ENCODE data around the gene RNF217.
"Not testable (repeated sequence)": the region's sequence is repeated elsewhere in the genome, so short reads cannot be mapped to it uniquely, and the experiment has no call there.

Gene RNF217

DNA sequence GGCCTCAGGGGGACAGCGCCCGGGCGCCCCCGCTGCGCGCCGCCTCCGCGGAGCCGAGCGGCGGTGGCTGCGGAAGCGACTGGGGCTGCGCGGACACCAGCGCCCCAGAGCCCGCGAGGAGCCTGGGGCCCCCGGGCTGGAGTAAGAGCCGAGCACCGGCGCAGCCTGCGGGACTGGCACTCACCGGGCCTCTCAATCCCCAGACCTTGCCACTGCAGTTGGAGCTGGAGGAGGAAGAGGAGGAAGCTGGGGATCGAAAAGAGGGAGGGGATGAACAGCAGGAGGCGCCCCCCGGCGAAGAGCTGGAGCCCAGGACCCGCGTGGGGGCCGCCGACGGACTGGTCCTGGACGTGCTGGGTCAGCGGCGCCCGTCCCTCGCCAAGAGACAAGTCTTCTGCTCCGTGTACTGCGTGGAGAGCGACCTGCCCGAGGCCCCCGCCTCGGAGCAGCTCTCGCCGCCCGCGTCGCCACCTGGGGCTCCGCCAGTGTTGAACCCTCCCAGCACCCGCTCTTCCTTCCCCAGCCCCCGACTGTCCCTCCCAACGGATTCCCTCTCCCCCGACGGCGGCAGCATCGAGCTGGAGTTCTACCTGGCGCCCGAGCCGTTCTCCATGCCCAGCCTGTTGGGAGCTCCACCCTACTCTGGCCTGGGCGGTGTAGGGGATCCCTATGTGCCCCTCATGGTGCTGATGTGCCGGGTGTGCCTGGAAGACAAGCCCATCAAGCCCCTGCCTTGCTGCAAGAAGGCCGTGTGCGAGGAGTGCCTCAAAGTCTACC, 590 bp downstream of the RNF217 start:
- no peak for DNase-seq (ENCODE audit: low read depth)

DNA sequence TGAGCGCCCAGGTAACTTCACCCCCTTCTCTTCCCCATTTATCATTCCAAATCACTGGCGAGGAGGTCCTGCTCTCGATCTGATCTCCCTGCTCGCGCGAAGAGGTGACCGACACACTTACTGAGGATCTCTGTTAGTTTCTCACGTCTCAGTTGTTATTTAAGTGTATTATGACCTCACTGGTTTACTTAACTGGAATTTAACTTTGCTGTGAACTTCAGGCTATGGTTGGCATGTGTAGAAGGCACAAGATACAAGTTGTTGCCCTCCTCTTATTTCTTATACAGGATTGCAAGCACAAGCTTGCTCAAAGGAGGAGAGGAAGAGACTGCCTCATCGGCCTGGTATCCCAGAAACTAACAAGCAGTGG, 1.2 kb downstream of the RNF217 start:
- no peak for DNase-seq (ENCODE audit: low read depth)

DNA sequence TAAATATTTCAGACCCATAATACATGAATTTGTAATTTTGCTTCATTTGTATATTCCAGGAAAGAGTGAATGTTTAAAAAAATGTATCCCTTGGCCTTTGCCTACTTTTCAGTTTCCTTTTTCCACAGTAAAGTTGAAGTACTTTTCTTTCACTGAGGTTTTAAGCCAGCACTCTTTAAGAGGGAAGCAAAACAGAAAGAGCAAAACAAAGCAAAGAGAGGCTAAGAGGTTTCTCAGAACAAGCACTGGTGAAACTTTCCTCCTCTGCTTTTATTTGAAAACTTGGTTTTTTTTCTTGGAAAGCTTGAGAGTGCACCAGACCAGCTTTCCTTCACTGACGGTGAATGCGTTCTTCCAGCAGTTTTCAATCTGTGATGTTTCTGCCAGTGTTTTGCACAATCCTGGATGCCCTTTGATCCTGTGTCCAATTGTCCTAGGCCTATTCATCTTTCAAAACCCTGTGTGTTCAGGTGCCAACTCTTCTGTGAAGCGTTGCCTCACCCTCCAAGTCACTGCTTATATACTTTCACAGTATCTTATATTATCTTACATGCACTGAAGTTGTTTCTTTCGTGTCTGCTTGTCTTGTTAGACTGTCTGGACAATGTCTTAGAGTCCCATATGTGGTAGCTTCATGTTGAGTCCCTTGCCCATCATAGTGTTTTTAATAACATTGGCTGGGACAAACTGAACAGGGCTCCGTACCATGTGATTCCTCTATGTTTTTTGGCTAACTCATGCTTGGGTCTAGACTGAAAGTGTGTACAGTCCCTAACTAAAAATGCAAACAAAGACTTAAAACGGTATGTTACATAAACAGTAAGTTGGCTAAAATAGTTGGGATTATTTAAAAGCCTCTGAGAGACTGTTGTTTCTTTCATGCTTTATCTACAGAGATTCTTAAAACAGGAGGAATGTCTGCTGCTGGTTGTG, 1.9 kb downstream of the RNF217 start:
- no peak for DNase-seq (ENCODE audit: low read depth)

DNA sequence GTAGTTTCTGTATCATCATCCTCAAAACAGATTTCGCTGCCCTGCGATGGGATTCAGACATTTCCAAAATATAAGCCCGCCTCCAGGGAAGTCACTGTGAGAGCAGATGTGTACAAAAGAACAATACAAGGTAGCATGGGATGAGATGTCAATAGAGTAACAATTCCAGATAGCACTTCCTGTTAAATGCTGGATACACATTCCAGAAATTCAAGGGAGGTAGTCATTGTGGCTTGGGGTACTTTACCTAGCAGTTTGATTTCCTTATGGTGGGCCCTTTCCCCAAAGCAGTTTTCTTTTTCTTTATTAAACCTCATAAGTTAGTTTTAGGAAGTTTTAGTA, 2.5 kb downstream of the RNF217 start:
- no peak for DNase-seq (ENCODE audit: low read depth)

DNA sequence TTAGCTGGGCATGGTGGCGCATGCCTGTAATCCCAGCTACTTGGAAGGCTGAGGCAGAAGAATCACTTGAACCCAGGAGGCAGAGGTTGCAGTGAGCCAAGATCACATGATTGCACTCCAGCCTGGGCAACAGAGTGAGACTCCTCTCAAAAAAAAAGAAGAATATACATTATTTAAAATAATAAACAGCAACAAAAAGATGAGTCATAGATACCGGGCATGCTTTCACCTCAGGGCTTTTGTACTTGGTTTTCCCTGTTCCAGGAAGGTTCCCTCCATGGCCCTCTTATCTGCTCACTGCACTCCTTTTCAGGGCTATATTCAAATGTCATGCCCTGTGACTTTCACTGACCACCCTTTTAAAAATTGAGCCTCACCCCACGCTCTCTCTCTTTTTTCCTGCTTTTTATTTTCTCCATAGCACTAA, 3.2 kb downstream of the RNF217 start:
- not testable (repeated sequence) for DNase-seq (ENCODE audit: low read depth)

DNA sequence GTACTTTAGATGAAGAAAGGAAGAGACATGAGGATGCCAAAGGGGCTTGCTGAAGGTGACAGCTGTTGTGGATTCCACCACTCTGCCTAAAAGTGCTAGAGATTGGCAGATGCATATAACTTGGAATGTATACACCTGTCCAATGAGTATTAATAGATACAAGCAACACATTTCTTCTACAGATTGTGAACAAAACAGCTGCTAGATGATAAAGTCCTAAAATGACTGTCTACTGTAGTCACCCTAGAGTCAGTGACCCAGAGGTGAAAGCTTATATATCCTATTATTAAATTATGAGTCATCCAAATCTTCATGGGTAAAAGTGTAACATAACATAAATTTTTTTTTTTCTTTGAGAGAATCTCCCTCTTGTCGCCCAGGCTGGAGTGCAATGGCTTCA, 5.2 kb downstream of the RNF217 start:
- DNase-seq (ENCODE audit: low read depth): no peak

DNA sequence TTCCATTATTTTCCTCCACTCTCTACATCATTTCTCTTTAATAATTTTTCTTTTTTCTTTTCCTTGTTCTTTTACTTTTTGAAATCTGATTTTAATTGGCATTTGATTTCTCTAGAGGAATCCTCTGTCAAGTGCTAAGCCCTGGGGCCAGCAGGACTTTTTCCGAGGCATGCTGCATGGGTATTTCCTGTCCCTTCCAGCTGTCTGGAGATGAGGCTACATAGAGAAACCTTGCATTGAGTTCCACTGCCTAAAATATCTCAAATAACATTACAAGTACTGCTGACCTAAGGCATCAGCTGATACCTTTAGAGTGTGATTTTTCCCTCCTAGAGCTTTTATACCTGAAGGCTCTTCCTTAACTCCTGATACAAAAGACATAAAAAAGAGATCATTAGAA, 6.2 kb downstream of the RNF217 start:
- DNase-seq (ENCODE audit: low read depth): no peak

DNA sequence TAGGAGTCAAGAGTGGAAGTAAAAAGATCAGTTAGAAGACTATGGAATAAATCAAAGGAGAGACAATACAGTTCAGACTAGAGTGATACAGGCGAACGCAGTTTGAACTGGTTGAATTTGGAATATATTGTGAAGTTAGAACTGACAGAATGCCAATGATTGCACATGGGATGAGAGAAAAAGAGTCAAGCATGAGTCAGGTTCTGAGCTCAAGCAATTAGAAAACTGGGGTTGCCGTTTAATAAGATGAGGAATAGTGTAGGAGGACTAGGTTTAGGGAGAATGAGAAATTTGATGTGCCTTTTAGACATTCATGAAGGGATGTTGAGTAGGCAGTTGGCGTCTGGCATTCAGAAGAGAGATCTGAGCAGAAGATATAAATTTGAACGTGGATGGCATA, 8.0 kb downstream of the RNF217 start:
- no peak for DNase-seq (ENCODE audit: low read depth)

DNA sequence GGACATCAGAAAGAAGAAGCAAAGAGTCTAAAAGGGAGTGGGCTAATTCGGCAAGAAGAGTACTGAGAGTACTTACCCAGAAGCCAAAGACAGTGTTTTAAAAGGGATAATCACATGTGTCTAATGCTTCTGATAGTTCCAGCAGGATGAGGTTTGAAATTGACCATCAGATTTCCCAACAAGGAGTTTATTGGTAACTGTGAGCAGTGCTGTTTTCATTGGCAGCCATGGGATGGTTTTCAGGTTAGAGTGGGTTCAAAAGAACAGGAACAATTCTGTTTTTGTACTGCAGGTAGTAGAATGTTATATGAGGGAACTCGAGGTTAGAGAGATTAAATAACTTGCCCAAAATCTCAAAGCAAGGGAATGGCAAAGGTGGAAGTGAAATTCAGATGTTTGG, 8.5 kb downstream of the RNF217 start:
- no peak for DNase-seq (ENCODE audit: low read depth)

DNA sequence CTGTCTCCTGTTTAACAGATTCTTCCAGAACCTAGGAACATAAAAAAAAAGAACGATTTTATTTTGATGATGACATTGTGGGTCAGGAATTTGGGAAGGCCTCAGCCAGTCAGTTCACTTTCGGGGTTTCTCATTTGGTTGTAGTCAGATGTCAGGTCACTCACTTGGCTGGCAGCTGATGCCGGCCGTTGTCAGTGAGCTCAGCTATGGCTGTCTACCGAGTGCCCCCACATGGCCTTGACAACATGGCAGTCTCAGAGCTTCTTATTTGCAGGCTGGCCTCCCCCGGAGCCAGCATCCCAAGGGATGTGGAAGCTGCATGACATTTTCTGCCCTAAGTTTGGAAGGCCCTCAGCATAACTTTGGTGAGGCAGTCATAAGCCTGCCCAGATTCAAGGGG, 11.5 kb downstream of the RNF217 start:
- DNase-seq (ENCODE audit: low read depth): no peak

DNA sequence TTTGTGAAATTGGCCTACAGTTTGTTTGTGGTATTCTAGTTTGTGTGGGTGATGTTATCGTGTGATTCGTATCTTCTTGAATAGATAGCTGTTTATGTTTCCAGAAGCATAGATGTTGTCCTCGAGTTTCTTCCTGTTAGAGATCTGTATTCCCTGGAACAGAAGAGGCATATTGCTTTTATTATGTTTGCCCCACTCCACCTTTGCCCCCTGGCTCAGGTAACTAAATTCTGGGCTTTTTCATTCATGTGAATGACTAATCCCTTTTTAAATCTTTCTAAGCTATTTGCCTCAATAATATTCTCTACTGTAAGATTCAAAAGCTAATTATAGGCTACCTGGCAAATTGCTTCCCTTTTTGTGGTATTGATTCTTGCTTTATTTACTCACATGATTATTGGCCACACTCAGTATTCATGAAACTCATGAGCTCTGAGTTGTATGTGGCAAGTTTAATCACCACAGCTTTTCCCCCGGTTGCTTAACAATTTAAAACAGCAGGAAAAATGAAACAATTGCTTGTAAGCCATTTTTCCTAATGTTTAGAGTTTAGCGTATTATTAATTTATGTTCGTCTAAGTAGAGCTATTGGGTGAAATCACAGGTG, 12.6 kb downstream of the RNF217 start:
- no peak for DNase-seq (ENCODE audit: low read depth)

DNA sequence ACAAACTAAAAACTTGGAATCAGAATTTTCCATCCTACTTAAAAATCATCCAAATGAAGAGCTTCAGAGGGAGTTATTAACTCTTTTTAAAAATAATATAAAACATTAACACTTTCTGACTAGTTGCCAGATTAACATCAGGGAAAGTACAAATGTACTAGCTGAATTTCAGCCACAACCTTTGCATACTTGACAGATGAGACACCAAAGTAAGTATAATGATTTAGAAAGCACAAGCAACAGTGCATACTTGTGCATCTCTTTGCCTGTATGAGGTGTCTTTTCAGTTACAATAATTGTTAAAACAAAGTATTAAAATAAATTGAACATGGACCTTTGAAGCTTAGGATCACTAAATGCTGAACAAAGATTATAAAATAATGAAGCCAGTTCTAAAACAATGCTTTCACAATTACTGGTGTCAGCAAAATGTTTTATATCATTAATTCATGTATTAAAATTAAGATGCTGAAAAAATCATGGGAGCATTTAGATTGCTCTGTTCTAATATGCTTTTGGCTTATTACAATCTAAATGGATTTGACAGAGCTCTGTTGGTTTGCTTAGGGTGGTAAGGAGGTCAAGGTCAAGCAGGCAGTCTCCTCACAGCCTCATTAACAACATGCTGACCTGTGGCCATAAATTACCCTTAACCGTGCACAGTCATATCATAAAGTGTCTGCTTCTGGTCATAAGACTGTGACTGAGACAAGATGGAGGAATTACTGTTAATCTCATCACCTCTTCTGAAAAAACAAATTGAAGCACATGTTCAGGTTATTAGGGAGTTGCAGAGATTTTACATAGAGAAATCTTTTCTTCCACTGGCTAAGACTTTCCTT, 15.1 kb downstream of the RNF217 start:
- no peak for DNase-seq (ENCODE audit: low read depth)

DNA sequence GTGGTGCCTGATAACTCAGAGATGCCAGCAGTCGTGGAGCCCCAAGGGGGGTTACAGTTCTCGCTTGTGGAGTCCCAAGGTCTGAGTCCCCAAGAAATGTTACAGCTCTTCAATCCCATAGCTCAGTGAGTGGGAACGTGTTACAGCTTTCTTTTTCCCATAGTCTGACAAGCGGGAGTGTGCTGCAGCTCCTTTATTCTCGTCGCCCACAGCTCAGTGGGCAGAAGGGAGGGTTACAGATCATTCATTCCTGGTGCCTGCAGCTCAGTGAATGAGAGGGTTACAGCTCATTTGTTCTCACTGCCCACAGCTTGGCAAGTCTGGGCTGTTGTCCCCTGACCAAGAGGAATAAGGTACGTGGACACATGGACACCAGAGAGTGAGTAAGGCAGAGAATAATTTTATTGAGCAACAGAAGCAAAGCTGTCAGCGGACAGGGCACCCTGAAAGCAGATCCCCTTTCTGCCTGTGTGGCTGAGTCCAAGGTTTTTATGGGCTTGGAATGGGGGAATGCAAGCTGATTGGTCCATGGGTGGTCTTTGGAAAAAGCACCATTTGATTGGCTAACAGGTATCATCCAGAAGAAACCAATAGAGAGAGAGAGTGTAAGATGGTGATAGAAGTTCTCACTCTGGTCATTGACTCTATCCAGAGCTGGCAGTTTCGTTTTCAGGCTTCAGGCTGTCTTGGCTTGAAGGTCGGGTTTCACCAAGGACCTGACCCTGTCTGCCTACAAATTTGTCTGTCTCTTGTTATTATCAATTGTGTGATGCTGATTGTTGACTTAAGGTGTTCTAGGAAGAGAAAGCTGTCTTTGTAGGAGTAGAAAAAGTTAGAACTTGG, 16.4 kb downstream of the RNF217 start:
- no peak for DNase-seq (ENCODE audit: low read depth)

DNA sequence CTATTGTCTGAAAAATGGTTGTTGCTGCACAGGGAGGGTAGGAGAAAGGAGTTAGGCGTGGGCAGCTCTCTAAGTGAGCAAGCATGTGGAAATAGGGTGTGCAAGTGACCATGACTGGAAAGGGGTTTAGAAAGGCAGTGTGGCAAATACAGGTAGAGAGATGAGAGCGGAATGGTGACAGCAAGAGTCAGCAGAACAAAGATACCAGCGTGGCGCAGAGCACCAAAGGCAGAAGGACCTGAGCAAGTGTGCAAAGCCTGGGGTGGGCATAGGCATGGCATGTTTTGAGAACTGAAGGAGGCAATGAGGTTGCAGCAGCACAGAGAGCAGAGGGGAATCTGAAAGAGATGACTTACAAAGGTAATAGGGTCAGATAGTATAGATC, 17.0 kb downstream of the RNF217 start:
- no peak for DNase-seq (ENCODE audit: low read depth)

DNA sequence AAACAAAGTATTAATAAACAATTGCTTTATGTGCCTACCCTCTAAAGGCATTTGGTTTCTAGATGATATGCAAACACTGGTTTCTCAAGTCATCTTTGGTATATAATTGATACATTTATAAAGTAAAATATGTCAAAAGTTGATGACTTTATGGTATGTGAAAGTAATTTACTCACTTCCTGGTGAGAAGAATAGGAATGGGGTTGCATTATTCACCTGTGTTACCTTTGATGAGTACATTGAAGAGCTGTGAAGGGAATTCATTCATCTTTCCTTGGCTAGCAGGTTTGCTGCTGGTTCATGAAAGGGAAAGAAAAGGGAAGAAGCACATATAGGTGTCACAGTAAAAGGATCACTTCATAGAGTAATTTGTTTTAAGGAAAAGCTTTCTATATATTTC, 20.4 kb downstream of the RNF217 start:
- no peak for DNase-seq (ENCODE audit: low read depth)

DNA sequence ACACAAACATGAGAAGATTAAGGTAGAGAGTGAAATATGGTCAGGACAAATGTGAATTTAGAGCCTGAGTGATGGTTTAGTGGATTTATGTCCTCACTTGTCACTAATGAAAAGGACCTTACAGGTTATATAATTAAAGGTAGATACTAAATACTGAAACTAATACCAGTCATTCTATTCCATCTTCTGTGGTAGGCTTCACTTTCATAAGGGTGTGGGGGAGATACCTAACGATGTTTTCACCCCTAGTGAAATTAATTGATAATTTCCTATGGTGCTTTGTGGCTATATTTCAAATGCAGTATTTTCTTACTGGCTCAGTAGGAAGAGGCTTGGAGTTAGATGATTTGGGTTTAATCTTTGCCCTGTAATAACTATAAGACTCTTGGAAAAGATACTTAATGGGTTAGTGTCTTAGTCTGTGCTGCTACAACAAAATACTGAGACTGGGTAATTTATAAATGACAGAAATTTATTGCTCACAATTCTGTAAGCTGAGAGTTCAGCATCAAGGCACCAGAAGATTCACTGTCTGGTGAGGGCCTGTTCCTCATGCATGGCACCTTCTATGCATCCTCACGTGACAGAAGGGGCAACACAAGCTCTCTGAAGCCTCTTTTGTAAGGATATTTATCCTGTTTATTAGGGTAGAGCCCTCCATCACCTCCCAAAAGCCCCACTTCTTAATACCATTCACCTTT, 21.3 kb downstream of the RNF217 start:
- DNase-seq (ENCODE audit: low read depth): no peak

DNA sequence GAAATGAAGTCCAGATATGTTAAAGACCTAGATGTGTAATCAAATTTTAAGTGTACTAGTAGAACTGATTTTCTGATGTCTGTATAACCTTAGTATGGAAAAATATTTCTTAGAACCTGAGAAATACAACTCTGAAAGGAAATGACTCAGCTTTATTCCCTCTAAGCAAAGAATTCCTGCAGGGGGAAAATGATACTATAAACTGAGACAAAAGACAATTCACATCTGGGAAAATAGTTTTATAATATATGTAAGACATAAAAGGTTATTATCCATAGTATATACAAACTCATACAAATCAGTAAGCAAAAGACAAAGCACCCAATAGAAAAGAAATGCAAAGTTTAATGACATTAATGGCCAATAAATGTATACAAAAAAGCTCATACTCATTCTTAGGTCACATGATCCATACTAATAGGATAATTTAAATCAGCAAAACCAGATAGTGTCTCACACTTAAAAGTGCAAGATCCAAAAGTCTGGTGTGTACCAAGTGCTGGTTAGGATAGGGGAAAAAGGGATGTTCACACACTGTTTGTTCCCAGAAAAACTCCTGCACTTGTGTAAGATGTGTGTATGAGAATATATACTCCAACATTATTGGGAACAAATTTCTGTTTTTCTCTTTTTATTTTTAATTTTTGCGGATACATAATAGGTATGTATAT, 22.6 kb downstream of the RNF217 start:
- DNase-seq (ENCODE audit: low read depth): no peak

DNA sequence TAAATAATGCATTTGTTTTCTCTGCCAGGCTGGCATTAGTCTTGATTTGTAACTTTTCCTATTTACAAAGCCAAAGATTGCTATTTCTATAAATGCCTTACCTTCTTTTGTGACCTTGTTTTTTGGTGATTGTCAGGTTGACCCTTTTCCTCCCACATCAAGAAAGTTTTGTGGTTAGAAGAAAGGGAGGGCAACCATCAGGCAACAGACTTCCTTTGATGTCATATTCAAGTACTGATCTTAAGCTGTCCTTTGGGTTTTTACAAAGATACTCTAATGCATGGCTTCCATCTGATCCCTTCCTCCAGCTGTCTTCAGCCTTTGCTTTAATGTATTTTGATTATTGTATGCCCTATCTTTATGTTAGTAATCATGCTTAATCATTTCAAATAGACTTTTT, 23.9 kb downstream of the RNF217 start:
- DNase-seq (ENCODE audit: low read depth): no peak

DNA sequence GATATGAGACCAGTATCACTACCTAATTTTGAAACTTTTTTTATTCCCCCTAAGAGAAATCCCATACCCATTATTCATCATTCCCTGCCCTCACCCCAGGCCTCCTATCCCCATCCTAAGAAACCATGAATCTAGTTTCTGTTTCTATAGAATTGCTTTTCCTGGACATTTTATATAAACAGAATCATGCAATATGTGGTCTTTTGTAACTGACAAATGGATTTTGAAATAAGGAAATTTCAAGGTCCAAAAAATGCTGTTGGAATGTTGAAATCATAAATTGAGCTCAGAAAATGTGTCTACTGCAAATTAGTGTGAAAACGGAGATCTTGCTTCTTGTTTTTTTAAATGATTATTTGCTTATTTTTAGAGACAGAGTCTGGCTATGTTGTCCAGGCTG, 25.1 kb downstream of the RNF217 start:
- DNase-seq (ENCODE audit: low read depth): no peak

DNA sequence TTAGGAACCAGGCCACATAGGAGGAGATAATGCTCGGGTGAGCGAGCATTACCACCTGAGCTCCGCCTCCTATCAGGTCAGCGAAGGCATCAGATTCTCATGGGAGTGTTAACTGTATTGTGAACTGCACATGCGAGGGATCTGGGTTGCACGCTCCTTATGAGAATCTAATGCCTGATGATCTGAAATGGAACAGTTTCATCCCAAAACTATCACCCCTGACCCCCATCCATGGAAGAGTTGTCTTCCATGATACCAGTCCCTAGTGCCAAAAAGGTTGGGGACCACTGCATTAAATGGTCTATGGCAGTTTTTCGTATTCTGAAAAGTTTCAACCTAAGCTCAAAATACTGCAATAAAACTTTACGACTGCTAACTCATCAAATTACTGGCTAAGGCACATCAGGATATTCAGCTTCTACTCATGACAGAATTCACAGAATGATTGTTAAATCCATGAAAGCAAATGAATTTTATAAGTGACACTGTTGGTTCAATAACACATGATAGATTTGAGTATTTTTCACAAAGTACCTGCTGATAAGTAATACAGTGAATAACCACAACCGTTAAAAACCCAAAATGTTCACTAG, 25.9 kb downstream of the RNF217 start:
- no peak for DNase-seq (ENCODE audit: low read depth)

All from stimulated activated CD8-positive, alpha-beta memory T cell treated with anti-CD3 and anti-CD28 coated beads, Interleukin-15, amount 100 ng/mL, for 1 hour (primary cell).